Stimulated activated CD4-positive, alpha-beta T cell treated with anti-CD3 and anti-CD28 coated beads, TNF-alpha, amount 100 ng/mL, for 48 hours (primary cell): ENCODE results near the gene PLA2G6.
A peak's percentile ranks its signal among the peaks of the same experiment; 100 is the strongest.

Source experiments
- DNase-seq, 3 donors: peaks; one replicate each; pipeline ENCODE4 v3.0.0-alpha.2; 2020; ENCODE audit warnings: low read depth in 3 of 3

PLA2G6 gene

DNA sequence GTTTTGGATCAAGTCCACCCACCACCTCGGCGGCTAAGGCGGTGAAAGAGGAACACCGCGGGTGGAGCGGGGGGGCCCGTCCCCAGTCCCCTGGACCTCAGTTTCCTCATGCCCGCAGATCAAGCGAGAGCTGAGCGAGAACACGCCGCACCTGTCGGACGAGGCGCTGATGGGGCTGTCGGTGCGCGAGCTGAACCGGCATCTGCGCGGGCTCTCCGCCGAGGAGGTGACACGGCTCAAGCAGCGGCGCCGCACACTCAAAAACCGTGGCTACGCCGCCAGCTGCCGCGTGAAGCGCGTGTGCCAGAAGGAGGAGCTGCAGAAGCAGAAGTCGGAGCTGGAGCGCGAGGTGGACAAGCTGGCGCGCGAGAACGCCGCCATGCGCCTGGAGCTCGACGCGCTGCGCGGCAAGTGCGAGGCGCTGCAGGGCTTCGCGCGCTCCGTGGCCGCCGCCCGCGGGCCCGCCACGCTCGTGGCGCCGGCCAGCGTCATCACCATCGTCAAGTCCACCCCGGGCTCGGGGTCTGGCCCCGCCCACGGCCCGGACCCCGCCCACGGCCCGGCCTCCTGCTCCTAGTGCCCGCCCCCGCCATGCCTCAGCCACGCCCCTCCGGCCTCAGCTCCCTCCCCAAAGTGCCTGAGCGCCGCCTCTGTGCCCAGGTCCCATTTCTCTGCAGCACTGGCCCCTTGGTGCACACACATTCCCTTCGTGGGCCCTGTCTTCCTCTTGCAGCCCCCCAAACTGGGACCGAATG, 32.8 kb upstream of the PLA2G6 start:
- peak in 2 of 3 donors; percentile 34 to 77 for DNase-seq

DNA sequence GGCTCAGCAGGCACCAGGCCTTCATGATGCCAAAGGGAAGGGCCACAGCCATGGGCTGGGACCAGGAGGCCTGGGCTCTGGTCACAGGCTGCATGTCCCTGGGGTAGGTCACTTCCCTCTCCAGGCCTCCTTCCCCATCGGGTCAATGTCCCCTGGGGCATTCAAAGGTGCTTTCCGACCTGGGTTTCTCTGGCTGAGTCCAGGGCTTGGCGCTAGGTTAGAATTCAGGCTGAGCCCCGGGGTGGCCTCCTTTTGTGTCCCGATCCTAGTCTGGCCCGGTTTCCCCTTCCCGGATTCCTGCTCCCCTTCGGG, 32.3 kb upstream of the PLA2G6 start:
- no peak for DNase-seq

DNA sequence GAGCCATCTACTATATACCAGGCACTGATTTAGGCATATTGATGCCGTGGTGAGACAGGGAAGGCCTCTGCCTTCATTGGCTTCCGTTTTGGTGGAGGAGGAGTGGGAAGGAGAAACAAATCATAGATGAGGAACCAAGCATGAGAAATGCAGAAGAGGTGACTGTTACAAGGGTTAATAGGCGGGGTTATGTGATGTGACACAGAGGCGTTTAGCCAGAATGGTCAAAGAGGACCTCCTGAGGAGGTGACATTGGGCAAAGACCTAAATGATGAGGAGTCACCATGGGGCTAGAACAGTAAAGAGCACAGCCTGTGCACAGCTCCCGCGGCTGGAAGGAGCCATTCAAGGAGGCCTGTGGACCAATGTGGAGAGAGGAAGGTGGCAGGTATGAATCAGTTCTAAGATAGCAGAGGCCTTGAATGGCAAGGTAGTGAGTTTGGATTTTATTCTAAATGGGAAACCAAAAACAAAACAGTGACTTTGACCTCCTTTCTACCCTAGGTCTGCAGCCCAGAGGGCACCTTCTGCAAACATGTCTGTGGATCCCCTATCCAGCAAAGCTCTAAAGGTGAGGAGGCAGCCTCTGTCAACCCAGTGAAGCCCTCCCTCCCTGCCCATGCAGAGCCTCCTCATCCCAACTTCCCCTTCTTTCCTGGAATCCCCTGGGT, 31.8 kb upstream of the PLA2G6 start:
- no peak for DNase-seq

DNA sequence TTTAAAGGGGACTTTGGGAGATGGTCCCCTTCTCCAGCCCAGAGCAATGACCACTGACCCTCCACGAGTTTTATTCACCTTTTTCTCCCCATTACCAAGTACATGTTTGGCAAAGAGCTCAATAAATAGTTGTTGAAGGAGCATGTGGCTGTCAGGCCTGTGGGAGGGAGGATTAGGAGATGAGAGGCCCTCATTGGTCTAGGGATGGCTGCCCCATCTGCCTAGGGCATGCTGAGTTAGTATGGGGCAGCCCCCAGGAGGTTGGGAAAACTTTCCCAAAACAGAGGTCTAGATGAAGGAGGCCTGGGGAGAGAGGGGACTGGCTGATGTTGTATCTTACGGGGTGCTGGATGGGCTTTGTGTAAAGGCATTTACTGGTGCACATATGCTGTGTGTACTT, 30.8 kb upstream of the PLA2G6 start:
- DNase-seq = no peak

DNA sequence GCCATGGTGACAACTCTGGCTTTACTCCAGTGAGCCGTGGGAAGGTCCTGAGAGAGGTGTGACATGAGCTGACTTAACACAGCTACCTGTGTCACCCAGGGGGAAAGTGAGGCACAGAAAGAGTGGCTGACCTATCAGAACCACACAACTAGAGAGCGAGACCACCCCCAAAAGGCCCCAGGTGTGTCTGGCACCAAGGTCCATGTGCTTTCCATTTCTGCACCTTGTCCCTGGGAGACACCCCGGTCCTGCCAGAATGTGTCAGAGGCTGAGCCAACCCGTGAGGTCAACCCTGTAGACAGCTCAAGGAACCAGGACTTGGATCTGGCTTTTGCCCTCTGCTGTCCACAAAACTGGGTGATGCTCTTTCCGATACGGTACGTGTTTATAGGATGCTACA, 29.9 kb upstream of the PLA2G6 start:
- DNase-seq = no peak

DNA sequence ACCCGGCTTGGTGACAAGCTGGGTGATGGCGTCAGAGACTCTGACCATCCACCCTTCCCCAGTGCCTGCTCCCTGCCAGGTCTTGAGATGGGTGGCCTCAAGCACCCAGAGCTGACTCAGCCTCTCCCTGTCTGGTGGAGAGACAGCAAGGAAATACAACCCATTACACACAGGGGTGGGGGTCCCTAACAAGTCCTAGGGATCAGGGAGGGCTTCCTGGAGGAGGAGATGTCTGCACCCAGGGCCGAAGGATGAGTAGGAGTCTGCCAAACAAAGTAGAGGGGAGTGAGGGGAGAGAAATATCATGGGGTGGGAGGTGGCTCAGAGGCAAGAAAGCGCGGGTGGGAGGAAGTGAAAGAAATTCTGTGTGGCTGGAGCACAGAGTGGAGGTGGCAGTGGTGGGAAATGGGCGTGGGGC, 26.9 kb upstream of the PLA2G6 start:
- no peak for DNase-seq

DNA sequence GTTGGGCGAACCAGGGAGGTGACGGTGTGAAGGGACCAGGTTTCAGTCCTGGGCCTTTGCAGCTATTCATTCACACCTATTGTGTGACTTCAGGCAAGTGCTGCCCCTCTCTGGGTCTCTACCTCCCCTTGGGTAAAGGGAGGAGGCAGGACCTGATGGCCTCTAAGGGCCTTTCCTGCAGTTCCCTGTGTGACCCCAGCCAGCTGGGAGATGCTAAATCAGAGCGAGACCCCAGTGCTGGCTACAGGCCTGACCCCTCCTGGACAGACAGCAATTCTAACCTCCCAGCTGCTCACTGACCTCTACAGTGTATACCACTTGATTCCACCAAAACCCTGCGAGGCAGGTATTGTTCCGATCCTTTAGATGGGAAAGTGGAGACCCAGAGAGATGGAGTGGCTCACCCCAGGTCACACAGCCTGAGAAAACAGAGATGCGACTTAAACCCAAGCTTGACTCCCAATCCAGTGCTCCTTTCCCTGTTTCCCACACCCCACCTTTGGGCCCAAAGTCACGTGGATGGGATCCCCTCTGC, 26.3 kb upstream of the PLA2G6 start:
- no peak for DNase-seq

DNA sequence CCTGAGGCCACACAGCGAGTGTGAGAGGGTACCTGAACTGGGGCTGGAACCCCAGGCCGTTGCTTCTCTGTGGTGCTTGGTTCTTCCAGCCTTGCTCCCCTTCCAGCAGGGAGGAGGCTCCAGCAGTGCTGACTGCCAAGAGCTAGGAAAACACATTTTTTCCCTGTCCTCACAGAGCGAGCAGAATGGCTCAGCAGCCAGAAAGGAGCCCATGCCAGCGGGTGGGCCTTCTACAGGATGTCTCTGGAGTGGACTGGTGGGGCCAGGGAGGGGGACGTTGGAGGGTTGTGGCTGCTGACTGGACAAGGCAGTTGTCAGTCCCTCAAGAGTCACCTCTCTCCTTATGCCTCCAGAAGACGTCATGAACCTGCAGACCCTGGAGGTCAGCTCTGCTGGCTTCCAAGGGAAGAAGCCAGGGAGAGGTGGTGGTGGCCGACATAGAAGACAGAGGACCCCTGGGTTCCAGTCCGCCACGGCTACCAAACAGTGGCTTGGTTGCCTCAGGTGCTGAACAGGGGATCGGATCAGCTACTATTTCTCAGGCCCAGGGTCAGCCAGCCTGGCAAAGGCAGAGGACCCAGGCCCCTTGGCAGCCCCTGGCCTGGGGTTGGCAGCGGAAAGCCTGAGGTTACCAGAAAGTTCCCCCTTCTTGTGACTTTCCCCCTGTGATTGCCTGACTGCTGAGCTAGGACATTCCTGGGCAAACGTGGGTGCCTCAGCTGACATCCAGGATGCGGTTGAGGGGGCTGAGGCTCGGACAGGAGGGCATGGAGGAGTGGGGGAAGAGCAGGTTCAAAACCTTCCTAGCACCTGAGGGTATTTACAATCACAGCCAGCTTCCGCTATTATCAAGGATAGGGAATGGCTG, 23.9 kb upstream of the PLA2G6 start:
- no peak for DNase-seq

DNA sequence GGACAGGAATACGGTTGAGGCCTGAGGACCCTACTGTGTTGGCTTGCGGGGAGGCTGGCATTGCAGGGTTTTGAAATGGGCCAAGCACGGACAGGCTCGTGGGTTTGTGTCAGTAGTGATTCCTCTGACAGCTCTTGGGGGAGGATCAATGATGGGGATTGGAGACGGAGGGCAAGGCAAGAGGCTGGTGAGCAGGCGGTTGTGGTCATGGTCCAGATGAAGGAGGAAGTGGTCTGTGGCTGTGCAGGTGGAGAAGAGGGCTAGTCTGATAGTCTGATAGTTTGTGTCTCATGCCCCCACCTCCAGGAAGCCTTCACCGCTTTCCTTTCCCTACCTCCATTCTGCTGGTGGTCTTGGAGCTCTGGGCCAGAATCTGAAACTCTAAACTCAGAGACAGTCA, 23.2 kb upstream of the PLA2G6 start:
- DNase-seq = no peak

DNA sequence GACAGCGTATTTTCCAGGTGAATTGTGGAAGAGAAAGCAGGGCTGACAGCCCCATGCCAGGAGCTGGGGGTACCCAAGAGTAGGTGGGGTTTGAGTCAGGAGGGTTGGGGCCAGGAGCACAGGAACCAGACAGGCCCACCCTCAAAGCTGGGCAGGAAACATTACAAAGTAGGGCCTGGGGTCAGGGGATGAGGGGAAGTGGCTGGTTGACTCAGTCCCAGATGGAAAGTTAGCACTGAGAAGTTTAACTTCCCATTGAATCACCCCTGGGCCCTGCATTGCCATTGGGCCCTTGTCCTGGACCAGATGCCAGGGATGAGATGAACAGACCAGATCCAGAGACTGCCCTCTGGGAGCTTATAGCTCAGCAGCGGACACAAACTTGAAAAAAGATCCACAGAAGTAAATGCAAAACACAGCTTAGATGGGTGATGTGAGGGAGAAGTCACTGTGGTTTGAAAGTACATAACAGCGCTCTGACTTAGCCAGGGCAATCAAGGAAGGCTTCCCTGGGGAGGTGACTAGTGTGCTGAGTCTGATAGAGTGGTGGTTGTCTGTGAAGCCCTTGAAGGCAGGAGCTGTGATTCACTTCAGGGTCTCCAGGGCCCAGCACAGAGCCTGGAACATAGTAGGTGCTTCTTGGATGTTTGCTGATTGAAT, 22.4 kb upstream of the PLA2G6 start:
- DNase-seq = no peak

DNA sequence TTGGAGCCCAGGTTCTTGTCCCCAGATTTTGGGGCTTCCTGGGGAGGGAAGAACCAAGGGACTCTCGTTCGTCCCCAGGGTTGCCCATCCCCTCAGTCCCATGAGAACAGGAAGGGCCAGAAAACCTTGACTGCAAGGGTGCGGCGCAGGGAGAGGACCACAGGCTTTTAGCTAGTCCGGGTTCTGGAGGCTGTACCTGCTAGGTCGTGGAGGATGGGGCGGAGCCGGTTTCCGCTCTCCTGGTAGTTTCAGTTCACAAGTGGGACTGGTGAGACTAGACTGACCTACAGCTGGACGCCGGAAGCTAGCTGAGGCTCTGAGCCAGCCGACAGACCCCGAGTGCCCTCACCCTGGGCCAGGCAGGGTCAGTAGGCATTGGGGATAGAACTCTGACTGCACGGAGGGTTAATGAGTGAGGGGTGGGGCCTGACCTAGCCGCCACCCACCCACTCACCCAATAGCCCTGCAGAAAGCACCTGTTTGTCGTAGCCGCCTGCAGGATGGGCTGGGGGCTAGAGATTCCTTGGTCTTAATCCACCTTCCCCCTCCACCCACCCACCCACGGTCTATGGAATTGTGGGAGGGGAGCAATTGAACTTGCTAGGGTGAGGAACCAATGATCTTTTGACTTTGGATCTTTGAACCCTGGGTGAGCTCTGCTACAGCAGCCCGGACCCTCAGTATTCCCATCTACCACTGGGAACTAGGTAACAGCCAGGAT, 21.6 kb upstream of the PLA2G6 start:
- DNase-seq = no peak

DNA sequence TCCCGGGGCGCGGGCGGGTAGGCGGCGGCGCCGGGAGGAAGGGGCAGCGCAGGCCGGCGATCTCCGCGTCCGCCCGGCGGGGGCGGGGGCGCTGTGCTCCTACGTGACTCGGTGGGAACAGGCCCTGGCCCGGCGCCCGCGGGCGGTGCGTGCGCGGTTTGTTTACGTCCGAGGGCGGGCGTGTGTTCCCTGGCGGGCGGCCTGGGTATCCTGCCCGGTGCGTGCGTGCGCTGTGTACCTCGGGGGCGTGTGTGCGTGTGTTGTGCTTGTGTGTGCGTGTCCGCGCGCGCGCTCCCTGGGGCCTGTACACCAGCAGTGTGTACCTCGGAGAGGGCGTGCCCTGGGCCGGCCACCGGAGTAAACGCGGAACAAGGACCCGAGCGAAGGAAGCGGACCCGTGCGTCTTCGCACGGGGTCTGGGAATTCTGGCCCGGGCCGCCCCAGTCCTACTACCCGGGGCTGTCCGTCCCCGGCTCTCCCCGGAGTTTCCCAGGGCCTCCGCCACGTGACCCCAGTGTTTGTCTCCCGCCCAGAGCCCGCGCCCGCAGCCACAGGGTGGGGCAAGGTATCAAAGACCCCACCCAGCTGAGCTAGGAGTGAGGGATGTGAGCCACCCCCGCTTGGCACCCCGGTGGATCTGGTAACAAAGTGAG, 20.9 kb upstream of the PLA2G6 start:
- peak in 1 of 3 donors; percentile 52 for DNase-seq

DNA sequence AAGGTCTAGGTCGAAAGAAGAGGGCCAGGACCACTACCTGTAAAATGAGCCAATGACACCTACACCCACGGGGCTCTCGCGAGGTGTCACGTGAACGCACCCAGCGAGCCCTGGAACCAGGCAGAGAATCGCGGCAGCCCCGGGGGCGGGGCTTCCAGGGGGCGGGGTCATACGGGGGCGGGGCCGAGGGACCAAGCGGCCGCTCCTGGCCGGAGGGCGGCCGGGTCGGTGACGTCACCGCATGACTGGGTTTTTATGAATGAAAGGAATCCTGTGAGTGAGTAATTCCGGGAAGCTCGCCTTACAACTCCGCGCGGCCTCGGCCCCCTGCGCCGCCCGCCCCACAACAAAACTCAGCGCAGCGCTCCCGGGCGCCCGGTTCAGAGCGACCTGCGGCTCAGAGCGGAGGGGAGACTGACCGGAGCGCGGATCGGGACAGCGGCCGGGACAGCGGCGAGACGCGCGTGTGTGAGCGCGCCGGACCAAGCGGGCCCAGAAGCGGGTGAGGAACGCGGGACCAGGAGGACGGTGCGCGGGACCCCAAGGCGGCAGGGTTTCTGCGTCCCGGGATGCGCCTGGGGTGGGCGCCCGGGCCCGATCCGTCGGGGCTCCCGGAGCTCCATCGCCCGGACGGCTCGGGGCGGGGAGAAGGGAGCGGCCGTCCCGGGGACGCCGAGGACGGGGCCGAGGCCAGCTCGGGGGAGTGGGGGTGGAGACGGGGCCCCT, 20.2 kb upstream of the PLA2G6 start, which contains the start of gene MAFF:
MAFF (plus strand) TSS at position 284 of the 726 bp plus-strand sequence. CDS start 11,860 bp downstream, outside the sequence.
- DNase-seq = peak; percentile 86 to 92 (median 90)

DNA sequence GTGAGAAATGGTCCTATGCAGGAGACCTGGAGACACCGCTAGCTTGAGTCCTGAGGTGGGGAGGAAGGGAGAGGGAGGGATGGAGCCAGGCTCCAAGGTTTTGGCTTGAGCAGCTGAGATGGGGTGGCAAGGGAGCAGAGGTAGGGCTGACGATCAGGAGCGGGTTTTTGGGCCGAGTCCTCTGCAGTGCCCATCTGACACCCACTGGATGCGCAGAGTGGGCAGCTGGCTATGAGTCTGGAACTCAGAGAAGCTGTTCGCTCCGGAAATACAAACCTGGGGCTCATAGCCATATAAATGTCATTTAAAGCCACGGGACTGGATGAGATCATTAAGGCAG, 19.7 kb upstream of the PLA2G6 start:
- no peak for DNase-seq

DNA sequence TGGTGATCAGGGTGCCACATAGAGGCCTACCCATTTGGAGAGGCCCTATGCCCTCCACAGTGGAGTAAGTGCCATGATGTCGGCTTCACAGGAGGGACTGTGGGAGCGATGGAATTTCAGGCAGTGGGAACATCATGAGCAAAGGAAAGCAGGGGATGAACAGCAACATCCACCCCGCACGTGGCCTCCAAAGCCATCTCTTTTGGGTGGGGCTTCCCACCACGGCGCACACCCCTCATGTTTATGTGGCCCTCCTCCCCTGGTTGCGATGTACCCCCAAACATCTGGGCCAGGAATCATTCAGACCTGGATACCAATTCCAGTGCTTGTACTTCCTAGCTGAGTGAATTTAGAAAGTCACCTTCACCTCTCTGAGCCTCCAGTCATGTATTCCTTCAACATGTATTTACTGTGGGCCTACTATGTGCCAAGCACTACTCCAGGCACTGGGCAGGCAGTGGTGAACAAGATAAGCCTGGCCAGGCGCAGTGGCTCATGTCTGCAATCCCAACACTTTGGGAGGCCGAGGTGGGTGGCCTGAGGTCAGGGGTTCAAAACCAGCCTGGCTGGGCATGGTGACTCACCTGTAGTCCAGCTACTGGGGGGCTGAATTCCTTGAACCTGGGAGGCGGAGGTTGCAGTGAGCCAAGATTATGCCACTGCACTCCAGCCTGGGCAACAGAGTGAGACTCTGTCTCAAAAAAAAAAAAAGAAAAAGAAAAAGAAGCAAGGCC, 18.4 kb upstream of the PLA2G6 start:
- no peak for DNase-seq

DNA sequence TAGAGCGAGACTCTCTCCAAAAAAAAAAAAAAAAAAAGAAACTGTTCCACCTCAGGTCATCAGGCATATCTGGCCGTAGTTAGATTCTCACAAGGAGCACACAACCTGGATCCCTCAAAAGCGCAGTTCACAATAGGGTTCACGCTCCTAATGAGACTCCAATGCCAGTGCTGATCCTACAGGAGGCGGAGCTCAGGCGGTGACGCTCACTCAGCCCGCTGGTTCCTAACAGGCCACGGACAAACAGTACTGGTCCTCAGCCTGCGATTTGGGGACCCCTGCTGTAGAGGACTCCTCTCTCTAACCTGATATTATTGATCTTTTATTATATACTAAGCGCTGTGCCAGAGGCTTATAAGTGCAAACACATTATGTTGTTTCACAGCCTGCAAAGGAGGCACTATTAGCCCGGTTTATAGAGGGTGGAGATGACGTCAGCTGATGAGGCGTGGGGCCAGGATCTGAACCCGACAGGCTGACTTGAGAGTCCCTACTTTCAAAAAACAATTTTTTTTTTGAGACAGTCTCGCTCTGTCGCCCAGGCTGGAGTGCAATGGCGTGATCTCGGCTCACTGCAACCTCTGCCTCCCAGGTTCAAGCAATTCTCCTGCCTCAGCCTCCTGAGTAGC, 15.3 kb upstream of the PLA2G6 start:
- no peak for DNase-seq

DNA sequence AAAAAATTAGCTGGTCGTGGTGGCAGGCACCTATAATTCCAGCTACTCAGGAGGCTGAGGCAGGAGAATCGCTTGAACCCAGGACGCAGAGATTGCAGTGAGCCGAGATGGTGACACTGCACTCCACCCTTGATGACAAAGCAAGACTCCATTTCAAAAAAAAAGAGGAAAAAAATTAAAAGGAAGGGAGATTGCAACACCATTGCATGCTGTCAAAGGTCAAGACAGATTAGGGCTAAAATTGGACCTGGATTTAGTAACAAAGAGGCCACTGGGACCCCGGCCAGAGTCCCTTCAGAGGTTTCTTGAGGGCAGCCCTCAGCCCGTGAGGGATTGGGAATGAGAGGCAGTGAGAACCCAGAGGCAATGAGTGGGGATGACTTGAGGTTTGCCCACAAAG, 11.9 kb upstream of the PLA2G6 start:
- no peak for DNase-seq

DNA sequence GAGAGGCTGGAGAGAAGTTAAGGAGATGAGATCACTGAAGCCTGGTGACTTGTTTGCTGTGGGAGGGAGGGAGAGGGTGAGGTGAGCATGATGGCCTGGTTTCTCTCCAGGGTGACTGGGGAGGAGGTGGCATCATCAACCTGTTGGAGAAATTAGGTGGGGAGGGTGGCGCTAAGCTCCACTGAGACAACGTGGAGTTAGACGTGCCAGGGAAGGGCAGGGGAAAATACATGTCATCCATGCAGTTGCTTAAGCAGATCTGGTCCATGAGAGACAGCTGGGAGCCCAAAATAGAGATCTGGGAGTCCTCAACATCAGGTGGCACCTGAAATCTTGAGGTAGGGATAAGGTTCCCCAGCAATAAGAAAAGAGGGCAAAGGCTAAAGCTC, 10.8 kb upstream of the PLA2G6 start:
- DNase-seq = no peak
